ENCODE results near the gene SPRR2D.
"Not testable (repeated sequence)": the region's sequence is repeated elsewhere in the genome, so short reads cannot be mapped to it uniquely, and the experiment has no call there.

SPRR2D gene

GRCh38 chr1:153040950-153041631 lies at the start of gene SPRR2D:
Gene SPRR2D (minus strand): TSS chr1:153041120. CDS start chr1:153040346, 774 bp downstream.
- DNase-seq (ENCODE audit: low read depth in 3 of 3) = no peak

GRCh38 chr1:153087652-153088051 lies 46.7 kb upstream of the SPRR2D start:
- DNase-seq (ENCODE audit: low read depth in 3 of 3) = no peak

- DNase-seq (ENCODE audit: low read depth in 3 of 3) = no peak
Observed at GRCh38 chr1:153081736-153082135, 40.8 kb upstream of the SPRR2D start.

GRCh38 chr1:153072806-153073726 lies 32.1 kb upstream of the SPRR2D start:
- no peak for DNase-seq (ENCODE audit: low read depth in 3 of 3)

GRCh38 chr1:153071511-153071910 lies 30.6 kb upstream of the SPRR2D start, which contains the start of gene SPRR2B:
Gene SPRR2B (minus strand): TSS chr1:153071611. CDS start chr1:153070839, 772 bp downstream.
- no peak for DNase-seq (ENCODE audit: low read depth in 3 of 3)

GRCh38 chr1:153070243-153070642 lies 29.3 kb upstream of the SPRR2D start:
- DNase-seq (ENCODE audit: low read depth in 3 of 3) = no peak

- DNase-seq (ENCODE audit: low read depth in 3 of 3) = no peak
Observed at GRCh38 chr1:153058826-153059784, 18.2 kb upstream of the SPRR2D start.

GRCh38 chr1:153058154-153058553 lies 17.2 kb upstream of the SPRR2D start:
- DNase-seq (ENCODE audit: low read depth in 3 of 3) = no peak

GRCh38 chr1:153057375-153057774 lies 16.5 kb upstream of the SPRR2D start, which contains the start of gene SPRR2A:
Gene SPRR2A (minus strand): TSS chr1:153057512. CDS start chr1:153056735, 777 bp downstream.
- DNase-seq (ENCODE audit: low read depth in 3 of 3) = no peak

- not testable (repeated sequence) for DNase-seq (ENCODE audit: low read depth in 3 of 3)
Observed at GRCh38 chr1:153056111-153056510, 15.2 kb upstream of the SPRR2D start.

- no peak for DNase-seq (ENCODE audit: low read depth in 3 of 3)
Observed at GRCh38 chr1:153049211-153049610, 8.3 kb upstream of the SPRR2D start.

GRCh38 chr1:153035211-153035610 lies 5.7 kb downstream of the SPRR2D start:
- DNase-seq (ENCODE audit: low read depth in 3 of 3) = no peak

- no peak for DNase-seq (ENCODE audit: low read depth in 3 of 3)
Observed at GRCh38 chr1:153032677-153033308, 8.1 kb downstream of the SPRR2D start.

- no peak for DNase-seq (ENCODE audit: low read depth in 3 of 3)
Observed at GRCh38 chr1:153032073-153032472, 8.8 kb downstream of the SPRR2D start.

- no peak for DNase-seq (ENCODE audit: low read depth in 3 of 3)
Observed at GRCh38 chr1:153030895-153031294, 10.0 kb downstream of the SPRR2D start, which contains the start of gene SPRR1B. Gene SPRR1B (plus strand): TSS chr1:153031203. CDS start chr1:153032346, 1,143 bp downstream.

- no peak for DNase-seq (ENCODE audit: low read depth in 3 of 3)
Observed at GRCh38 chr1:153028766-153029165, 12.2 kb downstream of the SPRR2D start.

GRCh38 chr1:153025797-153026196 lies 15.1 kb downstream of the SPRR2D start:
- DNase-seq (ENCODE audit: low read depth in 3 of 3) = no peak

GRCh38 chr1:153024413-153024812 lies 16.5 kb downstream of the SPRR2D start:
- DNase-seq (ENCODE audit: low read depth in 3 of 3) = no peak

GRCh38 chr1:153023109-153023508 lies 17.8 kb downstream of the SPRR2D start:
- no peak for DNase-seq (ENCODE audit: low read depth in 3 of 3)

- DNase-seq (ENCODE audit: low read depth in 3 of 3) = not testable (repeated sequence)
Observed at GRCh38 chr1:153022340-153022739, 18.6 kb downstream of the SPRR2D start.

GRCh38 chr1:153021829-153022228 lies 19.1 kb downstream of the SPRR2D start:
- DNase-seq (ENCODE audit: low read depth in 3 of 3) = not testable (repeated sequence)
